Motor neuron (in vitro differentiated cells): ENCODE data around the gene GABRB3. TPM values are rescaled to one million over a fixed set of nuclear protein-coding genes. Genes with fewer than 3 reads are reported as not detected.

Experiments used
- ATAC-seq, 8 experiments: fragments of 200-7000 bp; cut with Tn5 transposase; replicated peaks in 6 of 8; 2 replicates each; pipeline ENCODE4 v1.8.0; 2021; ENCODE audit warnings: mild to moderate bottlenecking in 8 of 8, moderate library complexity in 8 of 8
- H3K27ac ChIP-seq, 2 donors: fragments of 250-450 bp; sonication (Bioruptor Pico); 2 replicates each; pipeline ENCODE4 v1.9.0; 2021; ENCODE audit warnings: antibody characterized with exemption in 2 of 2, mild to moderate bottlenecking in 2 of 2, moderate library complexity in 1 of 2
- H3K4me1 ChIP-seq, 2 donors: fragments of 250-450 bp; sonication (Bioruptor Pico); replicated peaks in 1 of 2; 2 replicates each; pipeline ENCODE4 v1.6.1; 2021; ENCODE audit warnings: antibody characterized with exemption in 2 of 2, mild to moderate bottlenecking in 2 of 2, moderate library complexity in 1 of 2
- H3K4me3 ChIP-seq, 5 donors: fragments of 250-450 bp; sonication (Bioruptor Pico); 2 replicates each; pipeline ENCODE4 v1.9.0; 2021; ENCODE audit warnings: antibody characterized with exemption in 5 of 5, mild to moderate bottlenecking in 5 of 5, moderate library complexity in 4 of 5
- WGBS, 10 experiments: fragments of 450-650 bp; shearing (Covaris generic); methylation state at CpG; one replicate each; pipeline ENCODE4 v1.0.0; 2022; 5-methylcytosine and 5-hydroxymethylcytosine counted together
- in situ Hi-C, 9 experiments: fragments of 400-800 bp; cut with MboI; loops; one replicate each; pipeline ENCODE4 v1.15.0; 2021; ENCODE audit warnings: low sequenced_read_pairs in 9 of 9, low pct_unique_long_range_greater_than_20kb in 2 of 9; ENCODE audit not compliant: unreplicated experiment in 9 of 9
- total RNA-seq, 8 experiments: library from RNA; unstranded; fragments of 300-600 nt; gene quantifications; 2 replicates each; pipeline versions ENCODE4 v1.2.3 to v1.2.4, GENCODE V29; 2022

Gene GABRB3
- total RNA-seq, 8 experiments from 2014 or later = 0.18 to 69.2 (median 36.6) TPM

DNA sequence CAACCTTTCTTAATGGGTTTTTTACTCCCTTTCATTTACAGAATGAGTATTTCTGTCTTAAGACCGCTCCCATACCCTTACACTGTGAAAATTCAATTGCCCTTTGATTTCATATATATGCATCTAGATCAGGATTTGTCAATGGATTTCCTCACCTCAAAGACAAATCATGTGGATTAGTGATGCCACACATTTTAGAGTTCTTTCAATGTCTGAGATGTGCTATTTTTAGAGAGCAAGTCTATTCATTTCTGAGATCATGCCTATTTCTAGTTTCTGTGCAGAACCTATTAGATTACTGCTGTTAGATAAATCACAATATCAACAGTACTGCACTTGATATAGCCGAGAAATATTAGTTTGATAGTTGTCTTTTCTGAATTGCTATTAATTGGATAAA lies 137.3 kb downstream of the GABRB3 start:
- WGBS, 10 experiments = 0 to 100% (median 33%) methylated on average over 1 to 2 of the region's 2 CpGs; no CpG with 5 or more reads in 2 of the 10 experiments
- Histone ChIP-seq H3K4me3 (no peak overlapping the region), H3K4me1 (peaks cover 19 to 48% of the 10 kb centered on the region in 2 donors), H3K27ac (peak overlapping the region in 1 of 2 donors; percentile 54)
- ATAC-seq = peak in 5 of 8 experiments; percentile 57 to 78 (median 65)
- in situ Hi-C loops = no loop called here

DNA sequence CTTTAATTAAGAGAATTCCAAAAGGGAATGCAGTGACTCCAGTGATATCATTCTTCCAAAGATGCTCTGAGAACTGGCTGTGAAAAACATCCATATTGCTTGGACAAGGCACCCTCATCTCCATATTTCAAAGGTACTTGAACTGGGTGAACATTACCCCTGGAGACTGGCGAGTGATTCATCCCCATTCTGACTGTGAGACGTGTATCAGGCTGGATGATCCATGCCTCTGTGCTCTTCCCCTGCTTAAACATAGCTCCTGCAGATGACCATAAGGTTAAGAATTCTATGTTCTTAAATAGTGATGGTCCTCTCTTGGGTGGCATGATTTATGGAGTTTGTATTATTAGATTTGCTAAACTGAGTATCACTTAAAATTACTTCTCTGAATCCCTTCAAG lies 137.8 kb downstream of the GABRB3 start:
- peak overlapping the region in 1 of 2 donors; percentile 54 for H3K27ac ChIP-seq
- in situ Hi-C loops = no loop called here
- no peak overlapping the region for H3K4me3 ChIP-seq
- H3K4me1 ChIP-seq = peaks cover 19 to 48% of the 10 kb centered on the region in 2 donors
- WGBS, 10 experiments = 0 to 17% (median 7%) methylated on average over 1 to 2 of the region's 2 CpGs; no CpG with 5 or more reads in 6 of the 10 experiments
- ATAC-seq = peak in 5 of 8 experiments; percentile 77 to 82 (median 82)

DNA sequence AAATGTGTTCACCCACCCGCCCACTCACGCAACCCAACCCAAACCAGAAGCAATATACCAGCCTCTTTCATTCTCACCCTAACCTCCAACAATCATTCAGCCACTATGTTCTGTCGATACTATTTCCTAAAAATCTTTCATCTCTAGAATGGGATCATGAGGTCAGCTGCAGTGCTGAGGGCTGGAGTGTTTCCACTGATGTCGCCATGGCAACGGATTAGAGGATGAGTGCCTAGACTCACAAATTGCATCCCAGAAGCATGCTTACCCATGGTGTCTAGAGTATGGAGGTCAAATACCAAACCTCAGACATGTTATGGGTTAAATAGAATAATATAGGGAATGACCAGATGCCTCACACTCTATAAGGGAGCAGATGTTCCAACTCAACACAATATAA lies 138.5 kb downstream of the GABRB3 start:
- Histone ChIP-seq H3K27ac (peak overlapping the region in 1 of 2 donors; percentile 37), H3K4me3 (no peak overlapping the region), H3K4me1 (peaks cover 19 to 47% of the 10 kb centered on the region in 2 donors)
- 0 to 81% (median 0%) methylated on average over 1 to 5 of the region's 5 CpGs; no CpG with 5 or more reads in 5 of the 10 experiments for WGBS, 10 experiments
- ATAC-seq = peak in 5 of 8 experiments; percentile 44 to 73 (median 69)
- in situ Hi-C loops = no loop called here

DNA sequence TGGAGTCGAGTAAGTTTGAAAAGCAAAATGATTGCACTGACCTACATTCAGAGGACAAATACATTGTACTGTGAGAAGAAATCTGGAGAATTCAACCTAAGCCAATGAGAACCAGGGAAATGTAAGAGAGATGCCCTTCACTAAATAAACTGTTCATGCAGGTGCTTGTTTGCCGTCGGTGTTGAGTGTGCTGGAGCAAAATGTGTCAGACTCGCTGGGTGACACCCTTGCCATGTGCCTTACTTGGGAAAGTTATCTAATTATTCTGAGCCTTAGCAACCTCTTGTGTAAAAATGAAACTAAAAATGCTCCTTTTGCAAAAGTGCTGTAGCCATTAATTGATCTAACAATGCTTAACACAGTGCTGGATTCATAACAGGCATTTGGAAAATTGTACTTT lies 140.4 kb downstream of the GABRB3 start:
- in situ Hi-C loops = no loop called here
- H3K4me3 ChIP-seq = no peak overlapping the region
- no peak for ATAC-seq
- WGBS, 10 experiments = 0 to 100% (median 39%) methylated on average over 1 to 4 of the region's 4 CpGs; no CpG with 5 or more reads in 2 of the 10 experiments
- no peak overlapping the region for H3K27ac ChIP-seq
- H3K4me1 ChIP-seq = peaks cover 19 to 47% of the 10 kb centered on the region in 2 donors

DNA sequence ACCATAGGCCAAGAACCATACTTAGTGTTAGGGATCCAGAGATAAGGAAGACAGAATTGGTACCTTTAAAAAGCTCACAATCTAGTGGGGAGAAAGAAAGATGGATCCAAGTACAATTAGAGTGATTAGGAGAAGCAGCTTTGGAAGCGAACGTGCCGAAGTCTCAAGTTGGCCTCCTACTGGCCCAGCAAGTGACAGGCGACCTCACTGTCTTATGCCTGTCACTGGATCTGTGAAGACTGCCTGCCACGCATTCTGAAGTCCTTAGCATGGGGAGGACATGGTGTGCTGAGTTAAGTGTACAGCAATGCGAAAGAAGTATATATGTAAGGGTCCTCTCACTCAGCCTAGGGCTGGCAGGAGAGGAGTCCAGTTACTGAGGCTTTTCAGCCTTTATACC lies 141.0 kb downstream of the GABRB3 start:
- no peak overlapping the region for H3K4me3 ChIP-seq
- peaks cover 19 to 47% of the 10 kb centered on the region in 2 donors for H3K4me1 ChIP-seq
- H3K27ac ChIP-seq = no peak overlapping the region
- WGBS, 10 experiments = 0 to 100% (median 78%) methylated on average over 1 to 6 of the region's 6 CpGs; no CpG with 5 or more reads in 3 of the 10 experiments
- in situ Hi-C loops = no loop called here
- ATAC-seq = peak in 1 of 8 experiments; percentile 6

DNA sequence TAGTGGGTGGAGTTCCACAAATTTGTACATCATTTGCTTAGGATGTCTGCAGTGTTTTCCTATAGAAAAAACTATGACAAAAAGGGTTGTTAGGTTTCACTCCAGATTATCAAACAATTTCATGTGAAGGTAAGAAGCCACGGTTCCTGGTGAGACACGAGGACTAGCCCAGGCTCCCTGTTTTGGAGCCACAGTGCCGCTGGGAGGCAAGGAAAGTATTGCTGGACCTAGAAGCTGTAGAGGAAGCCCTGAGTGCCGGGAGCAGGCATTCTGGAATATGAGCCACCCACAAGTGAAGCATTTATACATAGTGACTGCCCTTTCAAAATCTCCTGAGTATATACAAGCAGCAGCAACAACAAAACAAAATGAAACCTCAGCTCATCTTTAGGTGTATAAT lies 142.0 kb downstream of the GABRB3 start:
- in situ Hi-C loops = no loop called here
- H3K4me1 ChIP-seq = peaks cover 16 to 41% of the 10 kb centered on the region in 2 donors
- H3K27ac ChIP-seq = no peak overlapping the region
- 0 to 100% (median 64%) methylated on average over 1 to 4 of the region's 4 CpGs; no CpG with 5 or more reads in 1 of the 10 experiments for WGBS, 10 experiments
- no peak overlapping the region for H3K4me3 ChIP-seq
- no peak for ATAC-seq

DNA sequence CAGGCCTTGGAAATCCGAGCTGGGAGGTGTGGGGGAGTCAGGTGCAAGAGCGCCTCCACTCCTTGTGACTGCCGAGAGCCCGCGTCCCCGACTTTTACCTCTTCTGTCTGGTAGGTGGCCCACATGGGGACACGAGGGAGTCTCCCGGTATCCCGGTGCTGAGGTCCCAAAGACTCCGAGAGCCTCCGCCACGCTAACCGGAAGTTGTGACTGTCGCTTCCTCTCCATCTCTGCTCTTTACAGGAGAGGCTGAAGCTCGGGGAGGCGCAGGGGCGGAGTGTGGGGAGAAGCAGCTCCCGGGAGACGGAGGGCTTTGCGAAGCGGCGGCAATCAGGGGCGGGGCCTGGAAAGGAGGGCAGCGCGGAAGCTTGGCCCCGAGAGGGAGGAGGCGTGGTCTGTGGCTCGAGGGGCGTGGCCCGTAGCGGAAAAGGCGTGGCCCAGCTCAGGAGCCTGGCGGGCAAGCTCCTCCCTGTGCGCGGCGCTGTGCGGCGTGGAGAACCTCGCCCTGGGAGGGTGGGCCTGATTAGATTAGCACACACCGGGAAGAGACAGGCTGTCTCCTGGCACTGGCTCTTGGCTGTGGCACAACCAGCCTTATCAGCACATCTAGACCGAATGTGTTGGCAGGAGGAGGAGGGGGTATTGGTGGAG lies 143.9 kb downstream of the GABRB3 start:
- Histone ChIP-seq H3K4me1 (peaks cover 4 to 24% of the 10 kb centered on the region in 2 donors), H3K4me3 (no peak overlapping the region), H3K27ac (no peak overlapping the region)
- in situ Hi-C loops = no loop called here
- WGBS, 10 experiments = 100% methylated on average over 1 to 4 of the region's 41 CpGs; no CpG with 5 or more reads in 8 of the 10 experiments
- peak in 2 of 8 experiments; percentile 50 to 78 for ATAC-seq

DNA sequence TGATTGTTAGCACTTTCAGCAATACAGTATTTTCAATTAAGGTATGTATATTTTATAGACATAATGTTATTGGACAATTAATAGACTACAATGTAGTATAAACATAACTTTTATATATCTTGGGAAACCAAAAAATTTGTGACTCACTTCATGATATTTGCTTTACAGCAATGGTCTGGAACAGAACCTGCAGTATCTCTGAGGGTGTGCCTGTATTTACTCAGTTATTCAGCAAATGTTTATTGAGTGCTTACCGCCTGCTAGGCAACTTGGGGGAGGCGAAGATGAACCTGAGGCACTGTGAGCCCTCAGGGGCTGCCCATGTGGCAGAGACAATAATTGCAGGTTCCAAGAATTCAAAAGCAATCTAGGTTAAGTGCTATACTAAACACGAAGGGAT lies 144.8 kb downstream of the GABRB3 start:
- Histone ChIP-seq H3K27ac (no peak overlapping the region), H3K4me1 (peaks cover 4 to 27% of the 10 kb centered on the region in 2 donors), H3K4me3 (no peak overlapping the region)
- ATAC-seq = no peak
- in situ Hi-C loops = no loop called here
- WGBS, 10 experiments = 18 to 100% (median 57%) methylated on average over 1 to 3 of the region's 3 CpGs; no CpG with 5 or more reads in 2 of the 10 experiments

DNA sequence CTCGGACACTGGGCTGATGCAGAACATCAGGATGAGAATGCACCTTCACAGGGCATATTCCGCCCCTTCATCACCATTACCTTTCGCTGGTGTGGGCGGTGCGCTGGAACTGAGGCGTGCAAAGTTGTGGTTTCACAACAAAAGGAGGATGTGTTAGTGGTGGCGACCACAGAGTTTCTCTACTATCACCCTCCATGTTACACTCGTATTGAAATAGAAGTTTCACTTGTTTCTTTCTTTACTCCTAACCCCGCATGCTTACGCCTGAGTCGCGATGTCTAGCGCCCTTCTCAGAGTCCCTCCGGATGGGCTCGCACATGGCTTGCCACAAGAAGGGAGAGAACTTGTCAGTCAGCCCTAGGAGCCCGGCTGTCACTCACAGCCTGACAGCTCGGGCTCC lies 148.7 kb downstream of the GABRB3 start:
- ATAC-seq = no peak
- 40 to 100% (median 96%) methylated on average over 2 to 14 of the region's 17 CpGs; no CpG with 5 or more reads in 2 of the 10 experiments for WGBS, 10 experiments
- in situ Hi-C loops = loop anchor here in 1 of 9 experiments (25.0 kb wide), 1 partner anchor 88 kb away; no protein-coding TSS in a partner anchor
- H3K4me1 ChIP-seq = peaks cover 26 to 35% of the 10 kb centered on the region in 2 donors
- no peak overlapping the region for H3K27ac ChIP-seq
- no peak overlapping the region for H3K4me3 ChIP-seq

DNA sequence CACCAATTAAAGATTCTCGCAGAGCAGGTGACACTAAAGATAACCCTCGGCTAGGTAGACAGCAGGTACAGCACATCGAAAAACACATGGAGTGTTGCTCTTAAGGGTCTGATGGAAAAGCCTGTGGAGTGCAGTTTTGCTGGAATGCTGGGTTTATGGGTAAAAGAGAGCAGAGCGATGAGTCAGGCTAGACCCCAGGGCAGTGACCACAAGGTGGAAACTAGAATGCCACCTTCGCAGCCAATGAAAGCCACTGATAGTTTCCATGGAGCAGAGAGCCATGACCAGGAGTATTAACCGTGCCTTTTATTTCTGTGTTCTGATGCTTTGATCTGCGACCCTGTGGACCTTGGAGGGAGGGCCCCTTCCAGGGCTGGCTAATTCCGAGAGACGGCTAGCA lies 149.8 kb downstream of the GABRB3 start:
- in situ Hi-C loops = loop anchor here in 1 of 9 experiments (25.0 kb wide), 1 partner anchor 89 kb away; no protein-coding TSS in a partner anchor
- 7 to 90% (median 46%) methylated on average over 2 to 7 of the region's 9 CpGs; no CpG with 5 or more reads in 1 of the 10 experiments for WGBS, 10 experiments
- H3K4me1 ChIP-seq = peaks cover 26 to 35% of the 10 kb centered on the region in 2 donors
- H3K27ac ChIP-seq = no peak overlapping the region
- ATAC-seq = no peak
- H3K4me3 ChIP-seq = no peak overlapping the region

DNA sequence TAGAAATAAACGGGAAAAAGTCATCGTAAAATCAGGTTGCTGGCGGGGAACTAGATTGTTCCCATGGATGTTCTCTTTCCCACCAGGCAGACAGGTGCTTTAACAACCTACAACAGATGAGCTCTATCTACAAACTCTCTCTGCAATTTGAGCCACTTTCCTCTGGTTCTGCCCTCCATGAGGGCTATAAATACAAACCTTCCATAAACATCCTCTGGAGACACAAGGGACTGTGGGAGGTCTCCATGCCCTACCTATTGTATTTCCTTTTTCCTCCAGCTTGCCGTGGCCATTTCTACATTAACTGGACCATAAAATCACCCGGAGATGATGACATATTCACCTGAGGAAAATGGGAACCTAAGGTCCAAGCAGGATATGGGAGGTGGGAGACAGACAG lies 151.1 kb downstream of the GABRB3 start:
- ATAC-seq = no peak
- in situ Hi-C loops = loop anchor here in 1 of 9 experiments (25.0 kb wide), 1 partner anchor 90 kb away; no protein-coding TSS in a partner anchor
- Histone ChIP-seq H3K27ac (peak overlapping the region in 1 of 2 donors; percentile 27), H3K4me3 (no peak overlapping the region), H3K4me1 (peaks cover 26 to 35% of the 10 kb centered on the region in 2 donors)
- WGBS, 10 experiments = 0 to 80% (median 59%) methylated on average over 1 to 5 of the region's 5 CpGs

DNA sequence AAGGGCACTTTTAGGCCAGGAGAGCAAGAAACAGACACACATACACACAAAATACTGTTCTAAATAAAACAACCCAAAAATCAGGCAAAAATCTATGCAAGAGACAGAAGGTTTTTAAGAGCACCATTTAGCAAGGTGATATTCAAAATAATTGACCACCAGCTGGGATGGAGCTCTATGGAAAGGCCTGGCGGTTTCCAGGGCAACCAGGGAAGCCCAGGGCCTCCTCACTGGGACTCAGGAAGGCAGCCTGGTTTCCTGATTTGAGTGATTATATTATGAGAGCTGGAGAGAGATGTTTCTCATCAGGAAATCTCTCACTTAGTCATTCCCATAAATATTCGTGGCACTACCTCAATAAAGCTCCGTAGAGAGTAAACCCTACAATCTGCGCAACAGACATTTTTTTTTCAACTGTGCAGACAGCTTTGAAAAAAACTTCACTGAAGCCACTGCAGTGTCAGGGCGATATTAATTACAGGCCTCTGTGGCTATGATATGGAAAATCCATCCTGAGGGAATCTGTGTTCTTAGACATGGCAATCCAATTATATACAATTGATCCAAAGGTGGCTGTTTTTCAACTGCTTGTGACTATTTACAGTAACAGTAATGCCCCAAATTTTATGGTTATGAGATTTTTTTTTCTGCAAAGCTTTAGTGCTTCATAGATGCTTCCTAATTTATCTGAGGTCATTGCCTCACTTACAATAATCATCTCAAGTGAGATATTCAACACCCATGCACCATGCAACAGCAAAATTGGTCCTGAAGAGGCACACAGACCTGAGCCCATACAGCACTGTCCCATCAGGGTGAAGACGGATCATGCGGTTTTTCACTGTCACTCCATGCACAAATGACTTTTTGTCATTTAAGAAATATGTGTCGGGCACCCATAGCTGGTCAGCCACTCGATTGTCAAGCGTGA lies 152.1 kb downstream of the GABRB3 start:
- H3K4me3 ChIP-seq = no peak overlapping the region
- 4 to 83% (median 45%) methylated on average over 4 to 10 of the region's 10 CpGs; no CpG with 5 or more reads in 1 of the 10 experiments for WGBS, 10 experiments
- peak in 5 of 8 experiments; percentile 91 to 95 (median 92) for ATAC-seq

More for the DNA sequence above, 152.1 kb downstream of the GABRB3 start:
- in situ Hi-C loops = loop anchor here in 1 of 9 experiments (25.0 kb wide), 1 partner anchor 92 kb away; no protein-coding TSS in a partner anchor
- Histone ChIP-seq H3K27ac (peak overlapping the region in 1 of 2 donors; percentile 6), H3K4me1 (peaks cover 26 to 35% of the 10 kb centered on the region in 2 donors)
